Activated CD8-positive, alpha-beta memory T cell treated with anti-CD3 and anti-CD28 coated beads, Interleukin-2, amount 50 U/mL, for 24 hours (primary cell): ENCODE results near the gene DGKD.

Experiments
- DNase-seq: peaks from one replicate; pipeline ENCODE4 v3.0.0-alpha.2; 2020; ENCODE audit errors: extremely low read depth

DGKD gene

DNA sequence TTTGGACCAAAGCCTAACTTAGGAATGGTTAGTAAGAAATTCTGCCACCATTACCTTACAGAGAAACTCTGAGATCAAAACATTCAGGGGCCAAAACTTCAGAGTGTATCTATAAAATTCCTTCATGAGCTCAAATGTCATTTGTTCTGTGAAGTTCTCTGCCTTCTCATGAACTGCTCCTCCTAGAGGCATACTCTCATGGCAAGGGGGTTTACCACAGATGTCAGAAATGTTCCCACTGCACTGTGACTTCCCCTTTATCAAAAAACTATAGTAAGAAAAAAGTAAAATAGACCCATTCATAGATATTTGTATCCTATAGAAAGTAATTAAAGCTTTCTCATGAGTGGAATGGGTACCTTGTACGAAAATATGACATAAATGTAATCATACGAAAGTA is 143.8 kb downstream of the DGKD start:
- no peak for DNase-seq

- DNase-seq: no peak
These were observed 145.6 kb downstream of the DGKD start for GRCh38 chr2:233499928-233500327.

DNA sequence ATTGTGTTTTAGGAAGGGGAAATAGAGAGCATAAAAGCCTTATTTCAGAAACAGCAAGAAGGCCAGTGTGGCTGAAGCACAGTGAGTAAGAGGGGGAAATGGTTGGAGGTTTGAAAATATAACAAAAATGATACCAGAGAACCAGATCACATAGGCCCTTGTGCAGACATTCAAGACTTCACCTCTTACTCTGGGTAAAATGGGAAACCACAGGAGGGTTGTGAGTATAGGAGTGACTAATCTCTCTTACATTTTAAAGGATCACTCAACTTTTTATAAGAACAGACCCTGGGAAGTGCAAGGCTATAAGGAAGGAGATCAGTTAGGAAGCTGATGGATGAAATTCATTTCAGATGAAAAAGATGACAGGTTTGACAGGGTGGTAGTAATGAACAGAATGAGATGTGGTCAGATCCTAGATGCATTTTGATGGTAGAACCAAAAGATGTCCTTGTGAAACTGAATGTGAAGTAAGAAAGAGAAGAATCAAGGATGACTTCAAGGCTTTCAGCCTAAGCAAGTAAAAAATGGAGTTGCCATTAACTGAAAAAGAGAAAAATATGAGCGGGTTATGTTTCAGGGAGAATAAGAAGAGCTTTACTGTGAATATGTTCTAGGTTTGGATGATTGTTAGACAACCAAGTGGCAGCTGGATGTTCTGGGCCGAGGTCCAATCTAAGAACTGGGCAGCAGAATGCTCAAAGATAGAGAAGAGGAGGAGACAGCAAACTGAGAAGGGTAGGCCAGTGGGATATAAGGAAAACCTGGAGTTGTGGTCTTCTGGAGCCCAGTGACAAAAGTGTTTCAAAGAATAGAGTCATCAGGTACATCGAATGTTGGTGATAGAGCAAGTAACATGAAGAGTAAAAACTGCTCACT is 147.1 kb downstream of the DGKD start:
- DNase-seq: no peak

DNA sequence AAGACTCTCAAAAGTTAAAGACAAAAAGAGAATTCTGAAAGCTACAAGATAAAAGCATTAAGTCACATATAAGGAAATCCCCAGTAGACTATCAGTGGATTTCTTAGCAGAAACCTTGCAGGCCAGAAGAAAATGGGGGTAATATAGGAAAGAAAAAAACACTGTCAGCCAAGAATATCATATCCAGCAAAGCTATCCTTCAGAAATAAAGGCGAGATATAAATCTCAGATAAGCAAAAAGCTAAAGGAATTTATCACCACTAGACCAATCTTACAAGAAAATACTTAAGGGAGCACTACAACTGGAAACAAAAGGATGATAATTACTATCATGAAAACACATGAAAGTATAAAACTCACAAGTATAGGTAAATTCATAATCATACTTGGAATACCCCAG is 149.2 kb downstream of the DGKD start:
- DNase-seq: no peak

- no peak for DNase-seq
These were observed 149.8 kb downstream of the DGKD start for GRCh38 chr2:233503947-233504637.

- DNase-seq: no peak
These were observed 159.8 kb downstream of the DGKD start for GRCh38 chr2:233513953-233514655.

GRCh38 chr2:233519787-233520611 is 165.7 kb downstream of the DGKD start:
- no peak for DNase-seq
